BLaER1 treated with 17β-estradiol and CSF1 and Interleukin-3, amounts not matched to agents 10 nM and 100 nM (cell line): ENCODE results near the gene RCAN2.
A peak's percentile ranks its signal among the peaks of the same experiment; 100 is the strongest.

Source experiments
- H3K27ac ChIP-seq, 11 experiments: shearing (Covaris generic); formaldehyde crosslinking; 2 replicates each; pipeline ENCODE4 v1.8.1; 2022
- H3K27me3 ChIP-seq, 11 experiments: shearing (Covaris generic); formaldehyde crosslinking; 2 replicates each; pipeline ENCODE4 v1.8.1; 2022
- H3K36me3 ChIP-seq, 11 experiments: shearing (Covaris generic); formaldehyde crosslinking; 2 replicates each; pipeline ENCODE4 v1.8.1; 2022
- H3K4me1 ChIP-seq, 10 experiments: shearing (Covaris generic); formaldehyde crosslinking; 2 replicates each; pipeline ENCODE4 v1.8.1; 2022
- H3K4me2 ChIP-seq, 11 experiments: shearing (Covaris generic); formaldehyde crosslinking; 2 replicates each; pipeline ENCODE4 v1.8.1; 2022
- H3K4me3 ChIP-seq, 10 experiments: shearing (Covaris generic); formaldehyde crosslinking; 2 replicates each; pipeline ENCODE4 v1.8.1; 2022
- H3K9ac ChIP-seq, 11 experiments: shearing (Covaris generic); formaldehyde crosslinking; 2 replicates each; pipeline ENCODE4 v1.8.1; 2022
- H3K9me3 ChIP-seq, 11 experiments: shearing (Covaris generic); formaldehyde crosslinking; replicated peaks in 1 of 11; 2 replicates each; pipeline ENCODE4 v1.8.1; 2022
- H4K20me1 ChIP-seq, 11 experiments: shearing (Covaris generic); formaldehyde crosslinking; 2 replicates each; pipeline ENCODE4 v1.8.1; 2022
- Cebpa-rat ChIP-seq, 11 experiments: shearing (Covaris generic); IDR thresholded peaks; 2 replicates each; pipeline ENCODE4 v1.8.1; 2022

RCAN2 gene

DNA sequence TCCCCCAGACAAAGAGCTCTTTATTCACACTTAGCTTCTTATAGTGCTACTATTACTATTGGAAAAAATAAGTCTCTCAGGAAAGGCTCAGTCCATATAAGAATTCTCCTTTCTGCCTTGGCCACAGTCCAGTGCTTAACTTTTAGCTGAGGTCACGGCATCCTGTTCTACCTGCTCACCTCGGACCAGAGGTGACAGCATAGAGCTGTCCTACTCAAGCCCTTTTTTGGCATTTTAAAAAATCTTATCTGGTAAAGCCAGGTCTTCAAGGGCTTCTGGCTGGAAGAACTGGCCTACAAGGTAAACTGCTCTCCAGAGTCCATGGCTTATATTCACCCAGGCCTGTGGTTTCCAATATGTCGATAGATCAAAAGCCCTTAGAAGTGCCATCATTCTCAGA is 109.7 kb downstream of the RCAN2 start:
- H3K27me3 ChIP-seq: no peaks in the 10 kb centered on the region
- no peak for TF ChIP-seq Cebpa-rat (IDR thresholded peaks at IDR 0.05)
- no peak overlapping the region for H3K4me3 ChIP-seq
- no peak overlapping the region for H3K27ac ChIP-seq
- H3K36me3 ChIP-seq: no peaks in the 10 kb centered on the region
- H3K4me2 ChIP-seq: no peak overlapping the region
- H3K9me3 ChIP-seq: peaks cover 0 to 5% (median 0%) of the 10 kb centered on the region in 11 experiments; a peak in 3 of 22 replicates
- H4K20me1 ChIP-seq: no peaks in the 10 kb centered on the region
- H3K9ac ChIP-seq: no peak overlapping the region
- H3K4me1 ChIP-seq: peaks cover 9 to 25% (median 14%) of the 10 kb centered on the region in 10 experiments

DNA sequence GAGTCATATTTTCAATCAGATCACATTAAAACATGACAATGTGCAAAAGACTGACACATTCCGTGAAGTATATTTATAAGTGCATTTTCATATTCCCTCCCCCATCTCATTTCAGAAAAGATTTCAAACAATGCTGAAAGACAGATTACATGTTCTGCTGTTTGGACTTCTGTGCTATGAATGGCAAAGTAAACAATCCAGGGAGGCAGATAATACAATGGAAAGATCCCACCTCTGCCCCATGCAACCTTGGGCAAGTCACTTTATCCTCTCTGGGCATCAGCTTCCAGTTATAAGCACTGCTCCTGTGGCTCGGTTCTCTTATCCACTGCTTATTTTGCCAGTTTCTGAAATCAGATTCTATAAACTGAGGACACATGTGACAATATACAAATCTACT is 110.2 kb downstream of the RCAN2 start:
- Histone ChIP-seq H3K4me1 (peaks cover 14 to 31% (median 19%) of the 10 kb centered on the region in 10 experiments), H4K20me1 (no peaks in the 10 kb centered on the region), H3K27ac (no peak overlapping the region), H3K27me3 (no peaks in the 10 kb centered on the region), H3K4me2 (no peak overlapping the region), H3K9ac (no peak overlapping the region), H3K9me3 (no peaks in the 10 kb centered on the region; a peak in 2 of 22 replicates), H3K36me3 (no peaks in the 10 kb centered on the region), H3K4me3 (no peak overlapping the region)
- TF ChIP-seq Cebpa-rat (IDR thresholded peaks at IDR 0.05): no peak

DNA sequence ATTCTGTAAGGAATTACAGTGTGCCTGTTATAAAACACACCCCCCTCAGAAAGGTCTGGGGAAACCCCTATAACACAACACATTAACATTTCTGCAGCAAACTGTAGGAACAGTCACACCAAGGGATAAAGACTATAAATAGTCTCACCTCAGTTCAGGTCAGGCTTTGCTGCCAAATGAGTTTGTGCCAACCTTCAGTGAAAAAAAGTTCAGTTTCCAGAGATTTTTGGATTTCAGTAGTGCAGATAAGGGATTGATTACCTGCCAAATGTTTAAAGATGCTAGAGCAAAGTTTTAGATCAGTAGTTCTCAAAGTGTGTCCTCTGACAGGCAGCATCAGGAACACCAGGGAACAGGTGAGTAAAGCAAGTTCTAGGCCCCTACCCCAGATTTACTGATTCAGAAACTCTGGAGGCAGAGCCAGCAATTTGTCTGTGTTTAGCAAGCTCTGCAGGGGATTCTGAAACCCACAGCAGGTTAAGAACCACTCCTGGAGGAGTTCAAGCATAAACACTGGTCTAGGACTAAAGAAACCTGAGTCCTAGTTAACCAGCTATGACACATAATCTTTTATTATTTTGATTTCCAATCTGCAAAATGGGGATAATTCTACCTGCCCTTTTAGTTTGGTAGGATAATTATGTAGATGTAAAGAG is 111.0 kb downstream of the RCAN2 start:
- Histone ChIP-seq H3K4me2 (no peak overlapping the region), H3K4me1 (peaks cover 14 to 31% (median 20%) of the 10 kb centered on the region in 10 experiments)
- TF ChIP-seq Cebpa-rat (IDR thresholded peaks at IDR 0.05): no peak

DNA sequence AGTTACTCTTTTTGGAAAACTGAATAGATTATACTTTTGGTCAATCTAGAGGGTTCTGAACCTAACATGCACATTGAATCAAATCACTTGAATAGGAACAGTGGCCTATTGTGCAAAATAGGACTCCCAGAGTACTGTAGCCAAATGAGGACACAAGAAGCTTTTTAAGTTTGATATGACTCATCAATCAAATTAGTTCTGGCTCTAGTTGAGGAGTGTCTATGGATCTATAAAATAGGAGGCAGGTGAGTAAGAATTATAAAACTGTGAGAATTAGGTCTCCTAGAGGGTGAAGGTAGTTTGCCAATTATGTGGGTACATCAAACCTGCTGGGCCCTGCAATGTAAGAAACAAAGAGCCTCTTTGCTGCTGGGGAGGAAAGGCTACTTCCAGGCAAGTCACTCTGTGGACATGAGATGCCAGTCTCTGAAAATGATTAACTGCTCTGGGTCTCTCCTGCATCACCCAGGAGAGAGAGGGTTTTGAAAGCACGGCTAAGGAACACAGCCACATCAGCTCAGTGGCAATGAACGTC is 112.3 kb downstream of the RCAN2 start:
- Histone ChIP-seq H3K36me3 (no peaks in the 10 kb centered on the region), H3K4me3 (no peak overlapping the region), H3K27ac (no peak overlapping the region), H3K27me3 (no peaks in the 10 kb centered on the region), H3K4me1 (peaks cover 14 to 31% (median 20%) of the 10 kb centered on the region in 10 experiments), H3K9ac (no peak overlapping the region), H3K9me3 (no peaks in the 10 kb centered on the region), H3K4me2 (no peak overlapping the region), H4K20me1 (no peaks in the 10 kb centered on the region)
- no peak for TF ChIP-seq Cebpa-rat (IDR thresholded peaks at IDR 0.05)

More for the DNA sequence above, 111.0 kb downstream of the RCAN2 start:
- Histone ChIP-seq H3K9ac (no peak overlapping the region), H3K4me3 (no peak overlapping the region), H3K27ac (no peak overlapping the region), H3K9me3 (no peaks in the 10 kb centered on the region), H4K20me1 (no peaks in the 10 kb centered on the region), H3K36me3 (no peaks in the 10 kb centered on the region), H3K27me3 (no peaks in the 10 kb centered on the region)

DNA sequence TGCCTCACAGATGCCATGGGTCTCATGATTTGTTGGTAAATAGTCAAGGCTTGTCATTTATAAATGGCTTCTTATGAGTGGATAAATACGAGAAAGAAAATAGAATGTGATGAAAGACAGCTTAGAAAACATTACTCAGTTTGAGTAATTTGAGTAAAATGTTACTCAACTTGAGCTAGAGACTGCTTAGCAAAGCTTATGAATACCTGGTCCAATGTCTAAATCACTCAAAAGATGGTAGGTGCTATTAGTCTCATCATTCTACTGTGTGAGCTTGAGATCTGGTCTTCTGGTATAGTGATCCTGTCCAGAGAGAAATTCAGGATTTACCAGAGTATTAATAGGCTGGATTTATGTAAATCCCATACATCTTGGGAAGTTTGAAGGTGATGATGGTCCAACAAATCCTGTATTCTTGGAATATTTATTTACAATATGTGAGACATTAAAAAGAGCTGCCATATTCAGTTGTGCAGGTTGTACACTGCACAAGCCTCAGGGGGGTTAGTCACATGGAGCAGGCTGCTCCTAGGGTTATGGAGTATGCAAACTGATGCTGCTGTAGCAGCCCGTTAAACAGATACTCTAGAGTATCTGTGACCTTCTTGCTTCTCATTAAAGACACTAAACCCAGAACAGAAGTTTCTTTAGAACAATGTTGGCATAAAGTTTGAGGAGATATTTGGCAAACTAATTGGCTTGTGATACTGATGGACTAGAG is 112.9 kb downstream of the RCAN2 start:
- Histone ChIP-seq H3K4me3 (no peak overlapping the region), H3K27ac (no peak overlapping the region), H4K20me1 (no peaks in the 10 kb centered on the region), H3K4me1 (peaks cover 14 to 31% (median 20%) of the 10 kb centered on the region in 10 experiments), H3K36me3 (no peaks in the 10 kb centered on the region), H3K9me3 (no peaks in the 10 kb centered on the region), H3K27me3 (no peaks in the 10 kb centered on the region), H3K4me2 (peak overlapping the region in 7 of 11 experiments; percentile 74 to 91 (median 80); a peak in 6 of 22 replicates), H3K9ac (no peak overlapping the region)
- TF ChIP-seq Cebpa-rat (IDR thresholded peaks at IDR 0.05): no peak

DNA sequence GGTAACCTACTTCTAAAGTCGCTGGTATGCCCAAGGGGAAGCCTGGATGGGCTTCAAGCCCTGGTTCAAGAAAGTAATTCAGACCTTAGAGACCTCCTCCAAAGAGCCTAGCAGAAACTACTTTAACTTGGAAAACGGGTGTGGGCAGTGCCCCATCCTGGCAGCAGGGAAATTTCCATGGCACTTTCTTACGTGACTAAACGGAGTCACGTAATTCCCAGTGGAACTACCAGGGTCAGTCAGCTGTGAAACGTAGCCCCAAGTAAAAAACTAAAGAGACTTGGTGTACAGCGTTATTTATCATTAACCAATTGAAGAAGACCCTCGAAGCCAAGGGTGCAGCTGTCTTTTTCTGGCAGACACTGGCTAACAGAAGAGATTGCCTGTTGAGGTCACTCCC is 114.0 kb downstream of the RCAN2 start:
- H3K27ac ChIP-seq: peak overlapping the region; percentile 52 to 85 (median 74); a peak in 20 of 22 replicates
- peak overlapping the region; percentile 74 to 93 (median 81) for H3K4me2 ChIP-seq
- no peaks in the 10 kb centered on the region for H4K20me1 ChIP-seq
- H3K4me3 ChIP-seq: peak overlapping the region in 5 of 10 experiments; percentile 9 to 46 (median 21); a peak in 4 of 20 replicates
- TF ChIP-seq Cebpa-rat (IDR thresholded peaks at IDR 0.05): no peak
- no peaks in the 10 kb centered on the region for H3K9me3 ChIP-seq
- no peaks in the 10 kb centered on the region for H3K27me3 ChIP-seq
- H3K36me3 ChIP-seq: no peaks in the 10 kb centered on the region
- H3K9ac ChIP-seq: peak overlapping the region in 9 of 11 experiments; percentile 6 to 62 (median 52); a peak in 11 of 22 replicates
- H3K4me1 ChIP-seq: peaks cover 14 to 31% (median 20%) of the 10 kb centered on the region in 10 experiments

DNA sequence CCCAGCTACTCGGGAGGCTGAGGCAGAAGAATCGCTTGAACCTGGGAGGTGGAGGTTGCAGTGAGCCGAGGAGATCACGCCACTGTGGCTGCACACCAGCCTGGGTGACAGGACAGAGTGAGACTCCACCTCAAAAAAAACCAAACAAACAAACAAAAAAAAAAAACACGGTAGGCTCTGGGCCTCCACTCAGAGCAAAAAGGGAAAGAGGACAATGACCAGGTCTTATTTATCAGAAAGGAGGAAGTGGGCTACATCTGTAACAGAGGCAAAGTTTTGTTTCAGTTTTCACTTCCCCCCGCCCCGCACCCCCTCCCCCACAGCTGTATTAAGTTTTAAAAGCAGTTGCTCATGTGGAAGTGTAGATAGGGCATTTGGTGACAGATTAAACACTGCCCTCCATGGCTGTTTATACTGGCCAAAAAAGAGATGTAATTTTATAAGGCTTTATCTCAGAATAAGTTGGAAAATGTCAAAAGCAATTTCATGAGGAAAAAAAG is 114.6 kb downstream of the RCAN2 start:
- H3K4me2 ChIP-seq: peak overlapping the region; percentile 74 to 93 (median 81)
- H3K4me3 ChIP-seq: peak overlapping the region in 2 of 10 experiments; percentile 9 to 31; a peak in 2 of 20 replicates
- no peaks in the 10 kb centered on the region for H3K9me3 ChIP-seq
- no peaks in the 10 kb centered on the region for H3K27me3 ChIP-seq
- H3K9ac ChIP-seq: peak overlapping the region in 9 of 11 experiments; percentile 6 to 62 (median 54); a peak in 12 of 22 replicates
- no peaks in the 10 kb centered on the region for H4K20me1 ChIP-seq
- peaks cover 14 to 31% (median 22%) of the 10 kb centered on the region in 10 experiments for H3K4me1 ChIP-seq
- TF ChIP-seq Cebpa-rat (IDR thresholded peaks at IDR 0.05): no peak
- H3K36me3 ChIP-seq: no peaks in the 10 kb centered on the region
- H3K27ac ChIP-seq: peak overlapping the region; percentile 52 to 85 (median 74); a peak in 20 of 22 replicates

DNA sequence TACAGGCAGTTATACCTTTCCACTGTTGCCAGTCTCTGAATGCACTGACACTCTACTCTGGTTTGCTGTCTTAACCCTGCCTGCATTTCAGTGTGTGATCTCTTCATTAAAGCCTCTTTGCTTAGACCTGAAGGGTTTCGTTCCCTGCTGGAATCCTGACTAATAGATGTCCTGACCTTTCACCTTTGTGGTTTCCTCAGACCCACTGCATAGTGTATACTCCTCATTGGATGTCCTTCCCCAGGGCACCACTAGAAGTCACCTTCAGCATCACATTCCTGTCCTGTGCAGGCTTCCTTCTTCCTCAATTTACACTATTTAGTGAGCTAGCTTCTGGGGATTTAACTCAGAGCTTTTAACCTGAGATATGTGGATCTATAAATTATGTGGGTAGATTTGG is 120.6 kb downstream of the RCAN2 start:
- no peak overlapping the region for H3K27ac ChIP-seq
- no peak overlapping the region for H3K4me2 ChIP-seq
- TF ChIP-seq Cebpa-rat (IDR thresholded peaks at IDR 0.05): no peak
- H3K4me3 ChIP-seq: no peak overlapping the region
- no peak overlapping the region for H3K9ac ChIP-seq
- no peaks in the 10 kb centered on the region for H3K27me3 ChIP-seq
- 0 out of 20 replicates have a peak, but pooled peaks cover 0 to 6% (median 0%) of the 10 kb centered on the region in 10 experiments for H3K4me1 ChIP-seq
- H4K20me1 ChIP-seq: no peaks in the 10 kb centered on the region
- no peaks in the 10 kb centered on the region for H3K36me3 ChIP-seq
- no peaks in the 10 kb centered on the region for H3K9me3 ChIP-seq

DNA sequence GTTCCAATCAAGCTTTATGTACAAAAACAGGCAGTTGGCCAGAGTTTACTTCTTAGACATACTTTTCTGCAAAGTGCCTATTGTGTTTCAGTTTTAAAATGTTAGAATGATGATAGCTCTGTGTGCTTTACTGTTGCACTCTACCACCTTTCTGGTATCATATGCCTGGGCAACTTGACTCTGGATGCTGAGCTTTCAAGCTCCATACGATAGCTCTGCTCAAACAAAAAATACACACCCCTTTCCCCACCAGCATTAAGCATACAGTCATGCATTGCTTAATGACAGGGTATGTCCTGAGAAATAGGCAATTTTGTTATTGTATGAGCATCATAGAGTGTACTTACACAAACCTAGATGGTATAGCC is 123.1 kb downstream of the RCAN2 start:
- Histone ChIP-seq H4K20me1 (no peaks in the 10 kb centered on the region), H3K27ac (no peak overlapping the region), H3K9me3 (no peaks in the 10 kb centered on the region), H3K27me3 (no peaks in the 10 kb centered on the region), H3K4me1 (0 out of 20 replicates have a peak, but pooled peaks cover 0 to 6% (median 0%) of the 10 kb centered on the region in 10 experiments), H3K36me3 (no peaks in the 10 kb centered on the region), H3K9ac (no peak overlapping the region), H3K4me2 (no peak overlapping the region), H3K4me3 (no peak overlapping the region)
- no peak for TF ChIP-seq Cebpa-rat (IDR thresholded peaks at IDR 0.05)
